MM.1S (cell line): ENCODE data around the gene RASL10A.

Experiments
- EZH2 ChIP-seq: fragments of 300-600 bp; sonication (generic); optimal IDR thresholded peaks from 2 replicates; pipeline ENCODE3; 2017; ENCODE audit warnings: low read depth, mild to moderate bottlenecking, antibody characterized with exemption, low read length, mixed read lengths
- TF ChIP-seq, protein P1 (sequence below): fragments of 300-600 bp; sonication (generic); IDR thresholded peaks from 2 replicates; pipeline ENCODE4 v1.5.1; 2016; ENCODE audit warnings: antibody characterized with exemption, low read length, mixed read lengths

DNA sequence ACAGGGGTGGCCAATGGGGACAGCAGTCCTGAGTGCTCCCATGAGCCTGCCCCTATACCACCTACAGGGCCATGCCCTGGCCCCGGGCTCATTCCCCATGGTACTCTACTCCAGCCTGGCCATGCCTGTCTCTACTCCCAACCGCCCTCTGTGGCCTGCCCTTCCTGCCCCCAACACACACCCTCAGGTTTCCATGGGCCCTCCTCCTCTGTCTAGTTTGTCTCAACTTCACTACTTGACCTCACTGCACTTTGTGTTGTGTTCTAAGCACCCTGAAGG, 26.3 kb upstream of the RASL10A start:
- TF ChIP-seq, protein P1, sequence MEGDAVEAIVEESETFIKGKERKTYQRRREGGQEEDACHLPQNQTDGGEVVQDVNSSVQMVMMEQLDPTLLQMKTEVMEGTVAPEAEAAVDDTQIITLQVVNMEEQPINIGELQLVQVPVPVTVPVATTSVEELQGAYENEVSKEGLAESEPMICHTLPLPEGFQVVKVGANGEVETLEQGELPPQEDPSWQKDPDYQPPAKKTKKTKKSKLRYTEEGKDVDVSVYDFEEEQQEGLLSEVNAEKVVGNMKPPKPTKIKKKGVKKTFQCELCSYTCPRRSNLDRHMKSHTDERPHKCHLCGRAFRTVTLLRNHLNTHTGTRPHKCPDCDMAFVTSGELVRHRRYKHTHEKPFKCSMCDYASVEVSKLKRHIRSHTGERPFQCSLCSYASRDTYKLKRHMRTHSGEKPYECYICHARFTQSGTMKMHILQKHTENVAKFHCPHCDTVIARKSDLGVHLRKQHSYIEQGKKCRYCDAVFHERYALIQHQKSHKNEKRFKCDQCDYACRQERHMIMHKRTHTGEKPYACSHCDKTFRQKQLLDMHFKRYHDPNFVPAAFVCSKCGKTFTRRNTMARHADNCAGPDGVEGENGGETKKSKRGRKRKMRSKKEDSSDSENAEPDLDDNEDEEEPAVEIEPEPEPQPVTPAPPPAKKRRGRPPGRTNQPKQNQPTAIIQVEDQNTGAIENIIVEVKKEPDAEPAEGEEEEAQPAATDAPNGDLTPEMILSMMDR = no peak
- no peak for TF ChIP-seq EZH2
